Measurements from ENCODE around the gene FAHD2A.
"Not testable (repeated sequence)": the region's sequence is repeated elsewhere in the genome, so short reads cannot be mapped to it uniquely, and the experiment has no call there.

FAHD2A gene

DNA sequence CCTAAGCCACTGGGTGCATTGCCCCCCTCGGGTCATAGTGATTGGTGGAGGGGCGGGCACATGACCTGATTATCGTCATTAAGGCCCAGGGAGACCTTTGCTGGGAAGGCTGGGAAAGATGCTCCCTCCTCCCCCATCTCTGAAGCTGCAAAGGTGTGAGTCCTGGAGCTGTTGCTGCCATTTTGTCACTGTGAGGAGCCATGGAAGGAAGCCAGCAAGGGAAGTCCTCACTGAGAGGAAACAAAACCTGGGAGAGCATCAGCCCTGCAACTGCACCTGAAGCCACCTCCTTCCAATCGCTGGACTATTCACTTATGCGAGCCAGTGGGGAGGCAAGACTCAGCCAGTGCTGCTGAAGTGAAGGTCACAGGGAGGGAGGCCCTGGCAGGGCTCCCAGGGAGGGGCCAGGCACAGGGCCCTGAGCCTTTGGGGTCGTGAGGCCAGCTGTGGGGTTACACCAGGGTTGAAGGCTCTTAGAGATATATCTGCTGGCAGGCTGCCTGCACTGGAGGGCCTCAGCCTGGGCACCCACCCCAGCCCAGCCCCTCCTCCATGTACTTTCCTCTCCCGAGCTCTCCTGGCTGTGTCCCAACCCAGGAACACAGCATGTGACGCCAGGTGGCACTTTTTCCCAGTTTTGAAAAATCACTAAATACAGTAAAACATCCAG is 10.7 kb upstream of the FAHD2A start:
- no peak for DNase-seq

DNA sequence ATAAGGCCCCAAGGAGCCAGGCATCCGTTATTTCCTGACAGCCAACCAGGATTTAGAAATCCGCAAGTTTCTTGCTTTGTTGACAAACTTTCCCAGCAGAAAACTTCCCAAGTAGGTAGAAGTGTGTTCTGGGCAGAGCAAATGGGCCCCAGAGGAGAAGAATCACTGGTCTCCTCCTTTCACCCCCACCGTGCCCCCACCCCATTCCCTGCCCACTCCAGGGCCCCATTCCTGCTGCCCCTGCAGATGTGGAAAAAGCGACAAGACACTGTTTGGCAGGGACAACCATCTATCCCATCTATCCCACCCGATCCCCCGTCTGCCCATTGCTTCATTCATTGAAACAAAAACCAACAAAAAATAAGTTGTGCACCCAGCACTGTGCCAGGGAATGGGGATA is 10.2 kb upstream of the FAHD2A start:
- DNase-seq = no peak

DNA sequence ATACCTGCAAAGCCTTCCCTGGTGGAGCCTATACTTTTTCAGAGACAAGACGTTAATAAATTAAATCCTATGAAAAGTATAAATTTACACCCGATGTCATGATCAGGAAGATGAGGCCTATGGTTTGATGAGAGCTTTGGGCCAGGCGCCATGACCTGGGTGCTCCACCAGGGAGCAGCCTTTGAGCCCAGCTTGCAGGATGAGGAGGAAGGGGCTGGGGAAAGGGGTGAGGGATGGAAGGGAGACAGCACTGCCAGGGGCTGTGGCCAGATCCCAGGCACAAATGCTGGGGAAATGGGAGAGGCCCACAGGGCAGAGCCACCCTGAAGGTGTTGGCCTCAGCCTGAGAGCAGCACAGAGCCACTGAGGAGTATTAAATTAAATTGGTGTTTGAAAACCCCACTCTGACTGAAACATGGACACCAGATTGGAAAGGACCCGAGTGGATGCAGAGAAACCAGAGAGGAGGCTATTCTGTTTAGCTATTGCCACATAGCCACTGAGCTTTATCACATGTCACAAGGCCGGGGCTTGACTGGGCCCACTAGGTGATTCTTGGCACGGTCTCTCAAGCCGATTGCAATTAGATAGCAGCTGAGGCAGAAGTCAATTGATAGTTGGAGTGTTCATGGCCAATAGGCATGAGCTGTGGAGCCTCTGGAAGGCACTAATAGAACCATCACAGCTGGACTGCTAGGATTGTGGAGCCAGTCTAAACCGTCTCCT is 9.6 kb upstream of the FAHD2A start:
- DNase-seq = no peak

DNA sequence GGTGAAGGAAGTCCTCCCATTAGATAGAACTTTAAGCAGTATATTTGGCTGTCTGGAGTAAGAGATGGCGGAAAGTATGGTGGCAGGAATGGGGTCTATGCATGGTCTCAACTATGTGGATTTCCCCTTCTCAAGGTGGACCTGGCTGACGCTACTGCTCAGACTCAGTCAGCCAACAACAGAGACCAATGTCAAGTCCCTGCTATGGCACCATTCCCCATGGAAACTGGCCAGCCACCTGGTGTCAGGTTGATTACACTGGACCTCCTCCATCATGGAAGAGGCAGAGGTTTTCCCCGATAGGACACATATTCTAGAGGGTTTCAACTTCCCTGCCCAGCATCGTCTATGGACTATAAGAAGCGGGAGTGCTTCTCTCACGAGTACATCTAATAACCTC is 8.6 kb upstream of the FAHD2A start:
- DNase-seq = no peak

DNA sequence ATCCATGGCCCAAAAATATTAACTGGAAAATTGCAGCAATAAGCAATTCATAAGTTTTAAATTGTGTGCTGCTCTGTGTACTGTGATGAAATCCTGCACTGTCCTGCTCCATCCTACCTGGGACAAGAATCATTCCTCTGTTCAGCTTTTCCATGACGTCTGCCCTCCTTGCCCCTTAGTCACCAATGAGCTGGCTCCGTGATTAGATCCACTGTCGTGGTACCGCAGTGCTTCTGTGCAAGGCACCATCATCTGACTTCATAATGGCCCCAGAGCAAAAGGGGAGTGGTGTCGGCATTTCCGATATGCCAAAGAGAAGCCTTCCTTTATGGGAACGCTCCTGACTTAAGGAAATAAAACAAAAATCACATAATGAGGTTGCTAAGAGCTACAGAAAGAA is 3.4 kb upstream of the FAHD2A start:
- DNase-seq = no peak

DNA sequence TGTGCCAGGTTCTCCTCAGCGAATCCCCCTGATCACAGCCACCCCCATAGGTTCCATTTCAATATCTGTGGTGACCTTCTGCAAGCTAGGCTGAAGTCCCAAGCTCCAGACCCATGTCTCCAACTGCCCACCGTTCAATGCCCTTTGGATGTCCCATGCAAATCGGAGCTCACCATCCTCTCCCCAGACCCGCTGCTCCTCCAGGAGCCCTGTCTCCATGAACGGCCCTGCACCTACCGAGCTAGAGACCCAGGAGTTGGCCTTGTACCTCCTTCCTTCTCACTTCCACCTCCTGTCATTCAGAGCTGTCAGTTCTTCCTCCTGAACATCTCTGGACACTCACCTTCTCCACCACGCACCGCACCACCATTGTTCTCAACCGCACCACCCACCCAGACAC is 1.0 kb upstream of the FAHD2A start:
- no peak for DNase-seq

DNA sequence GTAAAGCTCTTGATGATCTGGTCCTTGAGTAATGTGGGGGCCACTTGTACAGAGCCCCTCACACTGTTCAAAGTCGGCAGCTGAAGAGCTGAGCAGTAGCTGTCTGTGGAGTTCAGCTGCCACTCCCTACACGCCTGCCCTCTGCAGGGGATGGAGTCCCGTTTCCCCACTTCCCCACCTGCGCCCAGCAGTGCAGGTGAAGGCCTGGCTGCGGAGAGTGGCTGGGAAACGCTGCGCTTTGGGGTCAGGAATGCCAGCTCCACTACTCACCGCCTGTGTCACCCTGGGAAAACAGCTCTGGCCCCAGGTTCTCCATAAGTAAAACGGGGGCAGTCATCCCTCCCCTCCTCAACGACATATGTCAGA is 521 bp upstream of the FAHD2A start:
- not testable (repeated sequence) for DNase-seq

DNA sequence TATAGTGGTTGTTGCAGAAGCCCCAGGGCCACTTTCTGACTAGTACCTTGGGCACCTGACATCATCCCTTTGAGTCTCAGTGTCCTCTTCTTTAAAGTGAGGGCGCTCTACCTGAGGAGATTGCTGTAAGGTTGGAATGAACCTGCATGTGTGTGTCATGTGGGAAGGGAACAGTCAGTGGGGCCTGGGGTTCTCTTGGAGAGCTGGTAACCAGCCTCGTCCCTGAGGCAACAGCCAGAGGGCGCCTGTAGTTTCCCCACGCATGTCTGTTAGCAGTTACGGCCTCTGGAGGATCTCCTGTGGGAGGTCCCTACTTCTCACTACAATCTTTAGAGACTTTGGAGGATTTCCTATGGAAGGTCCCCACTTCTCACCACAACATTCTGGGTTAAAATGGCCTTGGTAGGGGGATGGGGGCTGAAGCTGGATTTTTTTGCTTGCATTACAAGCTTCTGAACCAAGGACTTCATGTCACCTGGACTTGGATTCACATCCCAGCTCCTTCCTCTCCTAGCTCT is 755 bp downstream of the FAHD2A start:
- DNase-seq = not testable (repeated sequence)

DNA sequence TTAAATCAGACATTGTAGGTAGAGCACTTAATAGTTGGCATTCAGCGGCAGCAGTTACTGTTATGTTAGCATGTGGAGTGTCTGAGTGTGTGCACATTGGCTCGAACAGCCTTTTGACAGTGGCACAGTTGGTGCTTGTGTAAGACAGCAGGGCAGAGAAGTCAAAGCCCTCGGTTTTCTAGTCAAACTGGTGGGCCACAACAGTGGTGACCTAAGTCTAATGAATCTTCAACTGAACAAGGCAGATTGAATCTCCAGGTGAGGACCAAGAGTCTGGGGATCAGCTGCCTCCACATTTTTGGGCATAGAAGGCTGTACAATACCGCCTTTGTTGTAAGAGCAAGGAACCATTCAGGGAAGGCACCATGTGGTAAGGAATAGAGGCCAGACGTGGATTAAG is 1.3 kb downstream of the FAHD2A start:
- DNase-seq = not testable (repeated sequence)

DNA sequence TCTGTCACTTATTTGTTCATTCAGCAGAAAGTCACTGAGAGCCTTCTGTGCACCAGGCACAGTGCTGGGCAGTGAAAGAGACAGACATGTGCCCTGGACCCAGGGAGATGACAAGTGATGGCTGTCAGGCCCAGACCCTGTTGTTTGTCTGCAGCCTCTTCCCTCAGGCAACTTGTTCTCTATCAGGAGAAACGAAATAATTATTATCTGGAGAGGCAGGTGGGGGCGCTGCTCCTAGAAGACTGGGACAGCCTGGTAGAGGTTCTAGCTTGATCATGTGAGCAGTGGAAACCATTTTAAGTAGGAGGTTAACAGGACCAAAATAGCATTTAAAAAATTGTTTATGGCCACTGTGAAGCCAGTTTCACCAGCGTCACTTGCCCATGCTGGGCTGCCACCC is 2.2 kb downstream of the FAHD2A start:
- not testable (repeated sequence) for DNase-seq

DNA sequence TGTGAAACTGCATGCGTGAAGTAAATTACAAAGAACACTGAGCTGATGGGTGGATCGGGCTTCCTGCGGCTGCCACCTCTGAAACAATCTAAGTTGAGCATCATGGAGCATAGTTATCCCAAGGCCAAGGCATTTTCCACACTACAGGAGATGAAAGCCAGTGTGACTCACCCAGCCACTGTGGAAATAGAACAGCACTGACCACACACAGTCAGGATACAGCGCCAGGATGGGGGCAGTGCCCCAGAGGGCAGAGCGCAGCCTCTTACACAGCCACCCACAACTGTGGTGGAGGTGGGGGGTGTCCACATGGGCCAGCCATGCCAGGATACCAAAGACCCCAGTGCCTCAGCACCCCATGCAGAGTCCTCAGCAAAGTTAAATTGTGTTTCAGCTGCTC is 8.7 kb downstream of the FAHD2A start:
- not testable (repeated sequence) for DNase-seq

DNA sequence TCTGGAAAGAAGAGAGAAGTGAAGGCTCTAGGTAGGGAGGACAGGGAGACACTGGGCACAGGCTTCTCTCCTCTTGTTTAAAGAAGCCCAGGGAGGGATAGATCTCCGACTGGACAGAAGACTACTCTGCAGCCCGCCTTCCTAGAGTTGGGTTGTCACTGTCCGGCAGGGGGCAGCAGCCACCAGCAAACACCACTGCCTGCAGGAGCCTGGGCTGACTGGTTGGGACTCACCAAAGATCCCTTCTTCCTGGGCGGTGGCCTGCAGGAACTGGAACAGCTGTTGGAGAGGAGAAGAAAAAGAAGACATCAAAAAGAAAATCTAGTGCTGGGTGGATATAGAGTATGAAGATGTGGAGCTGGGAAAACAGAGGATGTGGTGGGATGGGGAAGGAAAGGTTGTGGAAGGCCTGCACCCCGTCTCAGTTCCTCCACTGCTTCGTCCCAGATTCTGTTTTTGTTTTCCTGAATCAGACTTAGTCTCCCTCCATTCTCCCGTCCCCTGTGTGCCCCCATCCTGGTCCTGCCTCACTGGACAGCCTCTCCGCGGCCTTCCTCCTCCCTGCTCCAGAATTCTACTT is 11.6 kb downstream of the FAHD2A start:
- peak; percentile 69 for DNase-seq

DNA sequence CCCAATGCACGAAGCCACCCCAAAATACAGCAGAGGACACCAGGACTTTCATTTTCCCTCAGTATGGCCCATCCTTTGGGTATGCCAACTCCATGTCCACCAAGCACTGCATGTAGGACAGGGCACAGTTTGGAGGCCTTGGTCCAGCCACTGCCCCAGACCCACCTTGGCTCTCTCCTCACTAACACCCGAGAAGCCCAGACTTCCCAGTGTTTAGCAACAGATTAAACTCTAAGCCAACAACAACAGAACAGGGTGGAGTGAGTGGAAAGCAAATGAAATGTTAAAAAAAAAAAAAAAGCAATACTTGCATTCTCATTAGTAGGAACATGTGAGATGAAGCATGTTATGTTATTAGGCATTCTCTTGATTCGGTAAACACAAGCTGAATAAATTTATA is 12.6 kb downstream of the FAHD2A start:
- DNase-seq = not testable (repeated sequence)

DNA sequence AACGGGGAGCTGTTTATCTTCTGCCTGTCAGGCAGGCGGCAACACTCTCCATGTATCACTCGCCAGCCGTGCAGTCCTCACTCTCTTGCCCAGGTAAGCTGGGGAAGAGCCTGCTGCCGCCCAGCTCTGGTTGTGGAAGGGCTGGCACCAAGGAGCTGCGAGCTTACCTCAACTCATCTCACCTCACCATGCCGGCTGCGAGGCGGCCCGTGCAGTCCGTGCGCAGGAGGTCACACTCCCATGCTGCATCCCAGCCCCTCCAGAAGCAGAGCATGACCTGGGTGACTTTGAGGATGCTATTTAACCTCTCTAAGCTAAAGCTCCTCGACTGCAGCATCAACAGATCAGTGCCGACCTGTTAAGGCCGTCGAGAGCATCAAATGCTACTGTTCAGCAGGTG is 13.1 kb downstream of the FAHD2A start:
- not testable (repeated sequence) for DNase-seq

DNA sequence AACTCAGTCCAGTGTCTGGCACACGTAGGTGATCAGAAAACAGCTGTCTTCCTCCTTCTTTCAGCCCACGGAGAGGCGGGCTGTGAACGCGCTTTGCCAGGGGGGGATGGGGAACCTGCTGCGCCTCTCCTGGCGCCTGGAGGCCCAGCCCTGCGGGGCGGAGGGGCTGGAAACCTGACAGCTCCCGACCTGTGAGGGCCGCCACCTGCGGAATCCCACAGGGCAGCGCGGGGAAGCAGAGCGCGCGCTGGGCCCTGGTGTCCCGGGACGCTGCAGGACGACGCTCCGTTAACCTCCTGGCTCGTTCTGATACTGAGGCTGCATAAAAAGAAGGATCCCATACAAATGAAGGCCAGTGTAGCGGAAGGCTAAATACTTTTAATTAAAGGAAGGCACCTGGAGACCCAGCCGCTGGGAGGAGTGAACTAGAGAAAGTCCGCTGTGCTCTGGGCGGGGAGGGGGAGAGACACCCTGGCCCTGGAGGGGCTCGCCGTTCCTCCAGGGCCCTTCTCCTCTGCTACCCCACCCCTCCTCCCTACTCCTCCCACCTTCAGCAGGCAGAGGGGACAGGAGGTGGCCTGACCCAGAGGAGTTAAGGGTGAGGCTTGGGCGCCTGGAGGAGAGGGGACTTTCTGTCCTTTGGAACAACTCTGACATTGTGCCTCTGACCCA is 24.8 kb downstream of the FAHD2A start:
- DNase-seq = not testable (repeated sequence)

DNA sequence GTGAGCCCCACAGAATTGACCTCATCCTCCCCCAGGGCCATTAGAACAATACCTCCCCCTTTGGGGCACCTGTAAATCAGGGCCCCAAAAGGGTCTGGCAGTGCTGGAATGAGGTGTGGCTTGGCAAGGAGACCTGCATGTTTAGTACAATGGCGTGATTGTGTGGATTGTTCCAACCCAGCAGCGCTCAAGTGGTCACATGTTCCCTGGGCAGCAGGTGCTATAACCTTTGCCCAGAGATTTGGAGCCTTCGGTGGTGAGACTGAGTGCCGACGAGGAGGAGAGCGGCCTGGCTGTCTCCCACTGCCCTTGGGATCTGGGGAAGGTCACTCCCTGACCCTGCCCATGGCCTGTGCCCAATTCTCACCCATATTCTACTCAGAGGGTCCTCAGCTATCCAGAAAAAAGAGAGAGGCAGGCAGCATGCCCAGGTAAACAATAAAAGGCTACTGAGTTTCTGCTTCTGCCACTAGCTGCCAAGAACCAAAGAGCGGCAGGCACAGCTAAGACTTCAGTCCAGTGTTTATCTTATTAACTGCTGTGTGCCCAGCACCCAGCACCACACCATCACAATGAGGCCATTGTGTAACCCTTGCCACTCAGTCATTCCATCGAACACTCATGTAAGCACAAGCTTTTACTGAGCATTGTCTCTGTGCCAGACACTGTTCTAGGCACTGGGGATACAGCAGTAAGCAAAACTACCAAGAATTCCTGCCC is 27.4 kb downstream of the FAHD2A start:
- not testable (repeated sequence) for DNase-seq

DNA sequence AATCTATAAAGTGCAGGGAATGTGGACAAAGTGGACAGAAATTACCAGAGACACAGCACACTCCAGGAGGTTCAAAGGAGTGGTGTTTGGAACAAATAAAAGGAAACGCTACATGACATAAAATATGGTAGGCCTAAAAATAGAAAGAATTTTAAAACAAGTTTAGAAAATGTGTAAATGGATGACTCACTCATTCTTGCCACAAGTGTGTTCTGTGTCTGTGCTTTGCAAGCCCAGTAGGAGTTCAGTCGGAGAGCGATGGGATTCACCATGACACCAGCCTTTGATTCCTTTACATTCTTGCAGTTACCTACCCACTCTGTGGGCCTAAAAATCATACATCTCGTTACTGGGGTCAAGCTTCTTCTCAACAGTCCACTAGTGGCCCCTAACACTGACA is 30.9 kb downstream of the FAHD2A start:
- not testable (repeated sequence) for DNase-seq

DNA sequence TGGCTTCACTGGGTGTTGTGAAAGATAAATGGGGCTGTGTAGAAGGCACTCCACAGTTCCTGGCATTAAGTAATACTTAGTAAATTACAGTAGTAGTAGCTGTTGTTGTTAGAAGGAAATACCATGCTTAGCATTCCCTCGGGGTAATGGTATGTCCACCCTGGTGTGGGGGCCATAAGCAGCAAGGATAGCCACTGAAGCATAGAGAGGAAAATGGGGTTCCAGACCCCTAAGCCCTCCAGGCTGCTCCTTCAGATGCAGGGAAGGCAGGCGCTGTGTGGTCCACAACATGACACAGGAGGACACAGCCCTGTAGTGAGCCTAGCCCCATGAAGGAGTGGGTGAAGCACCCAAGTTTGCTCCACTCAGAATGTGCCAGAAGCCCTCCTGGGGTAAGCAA is 31.5 kb downstream of the FAHD2A start:
- not testable (repeated sequence) for DNase-seq

DNA sequence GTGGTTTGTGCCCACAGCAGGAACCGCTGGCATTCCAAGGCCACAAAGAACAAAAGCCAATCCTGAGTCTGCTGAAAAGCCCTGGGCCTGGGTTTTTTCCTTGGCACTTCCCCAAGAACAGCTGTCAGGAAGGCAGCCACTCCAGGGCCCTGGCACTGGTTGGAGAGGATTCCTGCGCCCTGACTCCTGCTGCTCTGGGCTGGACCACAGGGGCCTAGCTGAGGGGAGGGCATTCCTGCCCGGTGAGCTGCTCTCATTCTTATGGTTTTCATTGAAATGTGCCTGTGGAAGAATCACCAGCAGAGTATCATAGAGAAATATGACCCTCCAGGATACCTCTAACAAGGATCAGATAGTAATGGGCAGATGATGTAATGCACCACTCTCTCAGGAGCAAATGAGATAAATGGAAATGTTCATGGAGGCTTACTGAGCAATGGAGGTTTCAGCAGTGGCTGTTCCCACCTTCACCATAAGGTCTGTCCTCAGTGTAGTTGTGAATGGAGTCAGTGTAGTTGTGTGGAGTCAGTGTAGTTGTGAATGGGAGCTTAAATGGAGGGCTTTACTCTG is 32.1 kb downstream of the FAHD2A start:
- DNase-seq = not testable (repeated sequence)

DNA sequence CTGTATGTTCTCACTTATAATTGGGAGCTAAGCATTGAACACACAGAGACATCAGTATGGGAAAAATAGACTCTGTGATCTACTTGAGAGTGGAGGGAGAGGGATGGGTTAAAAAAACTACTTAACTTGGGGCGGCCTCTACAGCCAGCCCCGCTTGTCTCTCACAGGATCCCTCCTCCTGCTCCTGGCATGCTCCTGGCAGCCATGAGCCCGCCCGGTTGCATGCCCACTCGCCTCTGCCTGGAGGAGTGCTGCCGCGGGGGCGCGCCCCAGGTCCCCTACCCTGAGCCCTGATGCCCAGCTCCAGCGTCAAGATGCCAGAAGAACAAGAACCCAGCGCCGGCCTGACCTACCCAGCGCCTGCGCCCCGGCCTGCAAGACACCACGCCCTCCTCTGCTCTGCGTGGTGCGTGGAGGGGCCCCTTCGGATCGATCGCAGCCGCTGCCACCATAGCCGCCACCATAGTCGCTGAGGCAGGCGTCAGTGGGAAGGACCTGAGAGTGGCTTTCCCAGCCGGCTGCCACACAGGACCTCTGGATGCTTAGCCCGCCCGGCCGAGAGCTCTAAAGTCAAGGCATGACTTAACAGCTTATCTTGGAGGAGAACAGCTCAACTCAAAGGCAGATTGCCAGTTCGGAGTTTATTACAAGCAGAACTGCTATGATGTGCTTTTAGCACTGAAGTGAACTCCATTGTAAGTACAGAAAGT is 32.8 kb downstream of the FAHD2A start:
- DNase-seq = not testable (repeated sequence)

DNA sequence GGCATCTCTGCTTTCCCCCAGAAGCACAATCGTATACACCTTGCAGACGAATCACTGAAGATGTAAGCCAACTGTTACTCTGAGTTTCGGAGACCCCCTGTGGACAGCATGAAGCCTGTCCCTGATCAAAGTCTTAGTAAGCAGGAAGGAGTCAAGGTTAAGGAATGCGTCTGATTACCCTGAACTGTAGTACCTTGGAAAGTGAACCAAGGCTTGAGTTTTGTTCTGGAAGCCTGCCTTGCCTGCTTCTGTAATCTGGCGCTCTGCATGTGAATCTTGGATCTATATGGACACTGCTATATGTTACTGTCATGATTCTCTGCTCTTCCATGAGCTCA is 33.3 kb downstream of the FAHD2A start:
- DNase-seq = not testable (repeated sequence)

All from activated CD4-positive, CD25-positive, alpha-beta regulatory T cell treated with anti-CD3 and anti-CD28 coated beads, Interleukin-2, amount 50 U/mL, for 72 hours (primary cell).